Smooth muscle cell (in vitro differentiated cells): Measurements from ENCODE around the gene ANKRD24. TPM values are rescaled to one million over a fixed set of nuclear protein-coding genes. Genes with fewer than 3 reads are reported as not detected.
A peak's percentile ranks its signal among the peaks of the same experiment; 100 is the strongest.
"Not testable (repeated sequence)": the region's sequence is repeated elsewhere in the genome, so short reads cannot be mapped to it uniquely, and the experiment has no call there.

Experiments used
- DNase-seq: peaks from one replicate; lab custom pipeline; 2025; ENCODE audit not compliant: unreplicated experiment; lab: John Stamatoyannopoulos, UW
- H2AFZ ChIP-seq: fragments of 200-600 bp; sonication (generic); 2 replicates; pipeline ENCODE4 v1.6.0; 2016; ENCODE audit warnings: antibody characterized with exemption, low read depth, mild to moderate bottlenecking
- H3F3A ChIP-seq: fragments of 200-600 bp; sonication (generic); 2 replicates; pipeline ENCODE4 v1.6.0; 2017; ENCODE audit warnings: antibody characterized with exemption, low read depth
- H3K27ac ChIP-seq: fragments of 200-600 bp; sonication (generic); 2 replicates; pipeline ENCODE4 v1.5.1; 2016; ENCODE audit warnings: low read depth, mild to moderate bottlenecking
- H3K27me3 ChIP-seq: fragments of 200-600 bp; sonication (generic); 2 replicates; pipeline ENCODE4 v1.6.1; 2016; ENCODE audit warnings: low read depth, mild to moderate bottlenecking
- H3K36me3 ChIP-seq: fragments of 200-600 bp; sonication (generic); 2 replicates; pipeline ENCODE4 v1.5.1; 2016; ENCODE audit warnings: low read depth
- H3K4me1 ChIP-seq: fragments of 200-600 bp; sonication (generic); 2 replicates; pipeline ENCODE4 v1.5.1; 2016; ENCODE audit warnings: low read depth
- H3K4me2 ChIP-seq: fragments of 200-600 bp; sonication (generic); 2 replicates; pipeline ENCODE4 v1.6.0; 2016; ENCODE audit warnings: mild to moderate bottlenecking
- H3K4me3 ChIP-seq: fragments of 200-600 bp; sonication (generic); 2 replicates; pipeline ENCODE4 v1.5.1; 2016; ENCODE audit warnings: mild to moderate bottlenecking
- H3K79me2 ChIP-seq: fragments of 200-600 bp; sonication (generic); 2 replicates; pipeline ENCODE4 v1.6.0; 2016; ENCODE audit warnings: low read depth, mild to moderate bottlenecking
- H3K9ac ChIP-seq: fragments of 200-600 bp; sonication (generic); 2 replicates; pipeline ENCODE4 v1.6.0; 2016; ENCODE audit warnings: low read depth
- H3K9me3 ChIP-seq: fragments of 200-600 bp; sonication (generic); replicated peaks from 2 replicates; pipeline ENCODE4 v1.5.1; 2016; ENCODE audit warnings: low read depth
- H4K20me1 ChIP-seq: fragments of 200-600 bp; sonication (generic); 2 replicates; pipeline ENCODE4 v1.6.0; 2016; ENCODE audit warnings: low read depth
- CTCF ChIP-seq: fragments of 200-600 bp; sonication (generic); IDR thresholded peaks from 2 replicates; pipeline ENCODE4 v1.5.1; 2017; ENCODE audit warnings: borderline replicate concordance, mild to moderate bottlenecking, antibody characterized with exemption; ENCODE audit not compliant: insufficient read depth, poor library complexity, severe bottlenecking
- WGBS: methylation state at CpG from one replicate; pipeline ENCODE4 v1.1.7; 2016; ENCODE audit warnings: low lambda C conversion rate; 5-methylcytosine and 5-hydroxymethylcytosine counted together
- polyA plus RNA-seq: library from polyadenylated mRNA; unstranded; fragments of >200 nt; fragmentation: Nextera tagmentation; extraction: Ambion mirVana; gene quantifications from 2 replicates; pipeline ENCODE4 v1.2.1, GENCODE V29; 2016
- total RNA-seq: library from RNA; depleted of rRNA; stranded (reverse); fragments of >200 nt; gene quantifications from 2 replicates; pipeline ENCODE4 v1.2.3, GENCODE V29; 2014

Gene ANKRD24
- total and polyA plus RNA-seq, 2 experiments from 2014 or later, result 1.5 TPM; not detected in 1

GRCh38 chr19:4186087-4186993, 3.9 kb downstream of the ANKRD24 start:
- peak; percentile 75 for TF ChIP-seq CTCF
- H4K20me1 ChIP-seq, result no peaks in the 10 kb centered on the region
- no peaks in the 10 kb centered on the region for H3K27me3 ChIP-seq
- no peaks in the 10 kb centered on the region for H3K9me3 ChIP-seq
- H3K9ac ChIP-seq, result no peak overlapping the region
- H3K4me1 ChIP-seq, result peaks cover 5% of the 10 kb centered on the region
- H3K27ac ChIP-seq, result no peak overlapping the region
- H3F3A ChIP-seq, result no peaks in the 10 kb centered on the region
- H2AFZ ChIP-seq, result no peak overlapping the region
- 41% methylated on average over 22 of the region's 22 CpGs for WGBS
- peaks cover 10% of the 10 kb centered on the region for H3K79me2 ChIP-seq
- no peak overlapping the region for H3K4me3 ChIP-seq
- no peaks in the 10 kb centered on the region for H3K36me3 ChIP-seq
- H3K4me2 ChIP-seq, result no peak overlapping the region
- DNase-seq, result peak; percentile 23

GRCh38 chr19:4187313-4188122, 5.0 kb downstream of the ANKRD24 start:
- no peaks in the 10 kb centered on the region for H3K27me3 ChIP-seq
- H3K4me1 ChIP-seq, result no peaks in the 10 kb centered on the region
- H3K9ac ChIP-seq, result no peak overlapping the region
- H3F3A ChIP-seq, result no peaks in the 10 kb centered on the region
- H3K27ac ChIP-seq, result no peak overlapping the region
- H4K20me1 ChIP-seq, result no peaks in the 10 kb centered on the region
- no peak overlapping the region for H3K4me3 ChIP-seq
- no peaks in the 10 kb centered on the region for H3K9me3 ChIP-seq
- no peak overlapping the region for H2AFZ ChIP-seq
- H3K4me2 ChIP-seq, result no peak overlapping the region
- 93% methylated on average over 10 of the region's 10 CpGs for WGBS
- H3K36me3 ChIP-seq, result no peaks in the 10 kb centered on the region
- TF ChIP-seq CTCF, result no peak
- DNase-seq, result no peak
- no peaks in the 10 kb centered on the region for H3K79me2 ChIP-seq

GRCh38 chr19:4189641-4190040, 7.2 kb downstream of the ANKRD24 start:
- no peak for DNase-seq
- Histone ChIP-seq H3K79me2 (no peaks in the 10 kb centered on the region), H3K27me3 (no peaks in the 10 kb centered on the region), H3K4me2 (no peak overlapping the region), H4K20me1 (no peaks in the 10 kb centered on the region), H3K36me3 (no peaks in the 10 kb centered on the region), H3K4me3 (no peak overlapping the region), H3K9me3 (no peaks in the 10 kb centered on the region), H3K27ac (no peak overlapping the region), H2AFZ (no peak overlapping the region), H3K9ac (no peak overlapping the region), H3F3A (no peaks in the 10 kb centered on the region), H3K4me1 (no peaks in the 10 kb centered on the region)
- WGBS, result 78% methylated on average over 5 of the region's 5 CpGs
- TF ChIP-seq CTCF, result no peak

GRCh38 chr19:4192537-4192936, 10.0 kb downstream of the ANKRD24 start:
- H3K4me3 ChIP-seq, H3K4me1 ChIP-seq, H3K4me2 ChIP-seq, H4K20me1 ChIP-seq, H3F3A ChIP-seq, H3K9ac ChIP-seq, H3K79me2 ChIP-seq, H2AFZ ChIP-seq, H3K9me3 ChIP-seq, H3K27ac ChIP-seq, H3K36me3 ChIP-seq, DNase-seq: not testable (repeated sequence)
- WGBS, result 85% methylated on average over 3 of the region's 3 CpGs
- peaks cover 15% of the 10 kb centered on the region for H3K27me3 ChIP-seq
